Activated CD4-positive, alpha-beta T cell treated with anti-CD3 and anti-CD28 coated beads, Interleukin-2, Interleukin-4, amounts not matched to agents 100 ng/mL and 50 ng/mL, durations not matched to agents 16 hours and 8 hours (primary cell): ENCODE results near the gene PPIG.
A peak's percentile ranks its signal among the peaks of the same experiment; 100 is the strongest.
"Not testable (repeated sequence)": the region's sequence is repeated elsewhere in the genome, so short reads cannot be mapped to it uniquely, and the experiment has no call there.

Source experiments
- DNase-seq: peaks from one replicate; pipeline ENCODE4 v3.0.0-alpha.2; 2020; ENCODE audit warnings: low spot score

Gene PPIG

DNA sequence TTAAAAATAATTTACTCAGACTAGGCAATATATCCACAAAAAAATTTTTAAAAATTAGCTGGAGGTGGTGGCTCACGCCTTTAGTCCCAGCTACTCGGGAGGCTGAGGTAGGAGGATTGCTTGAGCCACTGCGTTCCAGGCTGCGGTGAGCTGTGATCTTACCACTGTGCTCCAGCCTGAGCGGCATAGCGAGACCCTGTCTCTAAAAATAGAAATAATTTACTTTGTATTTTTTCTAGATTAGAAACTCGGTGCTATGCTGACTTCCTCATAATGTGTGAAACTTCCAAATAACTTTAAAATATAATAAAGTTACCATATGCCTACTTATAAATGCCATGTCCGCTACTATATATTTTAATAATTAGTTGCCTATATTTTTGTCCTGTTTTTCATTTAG, 6.7 kb downstream of the PPIG start:
- DNase-seq: no peak

GRCh38 chr2:169596546-169596945, 12.4 kb downstream of the PPIG start:
- not testable (repeated sequence) for DNase-seq

- DNase-seq: no peak
Observed at GRCh38 chr2:169598982-169599381, 14.8 kb downstream of the PPIG start.

- DNase-seq: no peak
Observed at GRCh38 chr2:169599568-169599967, 15.4 kb downstream of the PPIG start.

DNA sequence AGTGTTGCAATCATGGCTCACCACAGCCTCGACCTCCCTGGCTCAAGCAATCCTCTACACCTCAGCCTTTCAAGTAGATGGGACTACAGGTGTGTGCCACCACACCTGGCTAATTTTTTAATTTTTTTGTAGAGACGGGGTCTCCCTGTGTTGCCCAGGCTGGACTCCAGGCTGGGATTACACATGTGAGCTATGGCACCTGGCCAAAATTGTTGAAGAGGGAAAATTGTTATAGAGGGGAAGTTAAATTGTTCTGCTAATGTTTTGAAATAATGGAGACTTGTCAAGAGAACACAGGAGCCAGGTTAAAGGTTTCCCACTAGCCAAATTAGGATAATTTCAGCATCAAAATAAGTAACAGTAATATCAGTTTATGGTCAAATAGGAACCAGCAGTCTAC, 25.1 kb downstream of the PPIG start:
- DNase-seq: no peak

GRCh38 chr2:169613876-169614275, 29.7 kb downstream of the PPIG start:
- no peak for DNase-seq

- not testable (repeated sequence) for DNase-seq
Observed at GRCh38 chr2:169615982-169616381, 31.8 kb downstream of the PPIG start.

GRCh38 chr2:169619946-169620345, 35.8 kb downstream of the PPIG start:
- no peak for DNase-seq

- DNase-seq: no peak
Observed at GRCh38 chr2:169620509-169620908, 36.4 kb downstream of the PPIG start.

DNA sequence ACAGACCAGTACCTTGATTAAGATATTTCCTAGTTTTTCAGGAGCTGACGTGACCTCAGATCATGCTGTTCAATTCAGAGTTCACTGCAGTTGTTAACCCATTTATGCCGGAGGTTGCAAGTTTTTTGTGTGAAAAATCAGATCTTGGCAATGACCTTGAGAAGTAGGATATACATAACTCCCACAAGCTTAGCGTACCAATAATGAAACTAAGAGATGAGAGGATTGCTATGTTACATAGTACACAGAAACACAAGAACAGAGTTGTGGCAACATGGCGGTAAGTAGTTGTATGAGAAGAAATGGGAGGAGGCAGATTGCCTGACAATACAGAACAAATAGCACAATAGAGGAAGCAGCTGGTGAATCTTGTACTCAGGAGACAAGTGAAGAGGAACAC, 39.1 kb downstream of the PPIG start:
- DNase-seq: peak; percentile 32

DNA sequence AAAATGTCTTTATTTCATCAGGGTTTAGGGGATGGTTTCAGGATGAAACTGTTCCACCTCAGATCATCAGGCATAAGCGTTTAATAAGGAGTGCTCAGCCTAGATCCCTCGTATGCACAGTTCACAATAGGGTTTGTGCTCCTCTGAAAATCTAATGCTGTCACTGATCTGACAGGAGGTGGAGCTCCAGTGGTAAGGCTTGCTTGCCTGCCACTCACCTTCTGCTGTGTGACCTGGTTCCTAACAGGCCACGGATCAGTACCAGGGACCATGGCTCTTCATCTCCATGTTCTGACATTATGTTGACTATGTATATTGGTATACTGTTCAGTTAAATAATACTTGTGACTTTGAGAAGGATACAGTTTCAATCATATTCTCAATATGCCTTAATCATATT, 41.6 kb downstream of the PPIG start:
- DNase-seq: no peak

DNA sequence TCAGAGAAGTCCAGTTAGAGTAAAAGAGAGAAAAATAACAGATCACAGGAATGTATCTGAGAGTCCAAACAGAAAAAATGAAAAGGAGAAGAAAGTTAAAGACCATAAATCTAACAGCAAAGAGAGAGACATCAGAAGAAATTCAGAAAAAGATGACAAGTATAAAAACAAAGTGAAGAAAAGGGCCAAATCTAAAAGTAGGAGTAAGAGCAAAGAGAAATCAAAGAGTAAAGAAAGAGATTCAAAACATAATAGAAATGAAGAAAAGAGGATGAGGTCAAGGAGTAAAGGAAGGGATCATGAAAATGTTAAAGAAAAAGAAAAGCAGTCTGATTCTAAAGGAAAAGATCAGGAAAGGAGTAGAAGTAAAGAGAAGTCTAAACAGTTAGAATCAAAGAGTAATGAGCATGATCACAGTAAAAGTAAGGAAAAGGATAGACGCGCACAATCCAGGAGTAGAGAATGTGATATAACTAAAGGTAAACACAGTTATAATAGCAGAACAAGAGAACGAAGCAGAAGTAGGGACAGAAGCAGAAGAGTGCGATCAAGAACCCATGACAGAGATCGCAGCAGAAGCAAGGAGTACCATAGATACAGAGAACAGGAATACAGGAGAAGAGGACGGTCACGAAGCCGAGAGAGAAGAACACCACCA, 52.4 kb downstream of the PPIG start:
- DNase-seq: no peak

DNA sequence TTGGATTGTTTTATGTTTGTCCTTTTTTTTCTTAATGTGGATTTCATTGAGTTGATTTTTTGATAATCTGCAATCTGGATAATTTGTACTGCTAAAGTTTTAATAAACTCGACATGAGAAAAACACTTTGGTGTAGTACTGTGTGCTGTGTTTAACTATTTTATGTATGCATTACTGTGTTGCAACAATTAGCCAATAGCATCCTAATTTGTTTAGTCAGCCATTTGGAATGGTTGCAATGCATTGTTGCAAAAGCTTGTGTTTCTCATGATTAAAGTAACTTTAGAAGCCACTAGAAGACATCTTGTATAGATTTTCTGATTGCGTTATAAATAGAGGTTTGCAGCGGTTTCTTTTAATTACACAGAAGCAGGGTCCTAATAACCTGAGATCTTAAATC, 53.5 kb downstream of the PPIG start:
- DNase-seq: no peak

DNA sequence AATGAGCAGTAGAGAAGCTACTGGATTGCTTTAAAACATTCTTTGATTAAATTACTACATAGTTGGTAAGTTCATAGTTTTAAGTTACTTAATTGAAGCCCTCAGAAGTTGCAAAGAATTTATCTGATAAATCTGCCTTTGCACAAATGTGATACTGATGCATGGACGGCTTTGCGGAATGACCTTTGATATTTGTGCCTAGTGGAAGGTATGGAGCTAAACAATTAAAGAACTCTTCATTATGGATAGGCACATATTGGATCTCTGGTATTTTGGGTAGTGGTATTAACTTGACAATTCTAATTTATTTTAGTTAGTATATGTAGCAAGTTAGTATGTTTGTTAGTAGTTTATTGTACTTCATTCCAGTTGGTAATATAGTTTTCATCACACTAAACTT, 56.0 kb downstream of the PPIG start:
- no peak for DNase-seq

DNA sequence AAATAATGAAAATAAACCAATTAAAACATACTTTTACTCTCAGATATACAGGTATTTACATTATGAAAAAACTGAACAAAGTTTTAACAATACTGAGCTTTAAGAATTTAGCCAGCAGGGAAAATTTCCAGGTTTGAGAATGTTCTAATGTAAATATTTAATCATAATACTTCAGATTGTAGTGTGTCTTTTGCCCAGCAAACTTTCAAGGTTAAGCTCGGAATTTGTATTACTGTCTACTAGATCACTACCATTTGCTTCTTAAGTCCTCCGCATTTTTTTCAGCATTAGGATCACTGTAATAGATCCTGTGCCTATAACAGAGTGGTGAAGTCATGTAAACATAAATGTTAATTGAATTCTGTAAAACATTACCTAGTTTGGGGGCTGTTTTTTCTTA, 57.3 kb downstream of the PPIG start:
- DNase-seq: no peak

- DNase-seq: no peak
Observed at GRCh38 chr2:169644173-169644572, 60.0 kb downstream of the PPIG start.

DNA sequence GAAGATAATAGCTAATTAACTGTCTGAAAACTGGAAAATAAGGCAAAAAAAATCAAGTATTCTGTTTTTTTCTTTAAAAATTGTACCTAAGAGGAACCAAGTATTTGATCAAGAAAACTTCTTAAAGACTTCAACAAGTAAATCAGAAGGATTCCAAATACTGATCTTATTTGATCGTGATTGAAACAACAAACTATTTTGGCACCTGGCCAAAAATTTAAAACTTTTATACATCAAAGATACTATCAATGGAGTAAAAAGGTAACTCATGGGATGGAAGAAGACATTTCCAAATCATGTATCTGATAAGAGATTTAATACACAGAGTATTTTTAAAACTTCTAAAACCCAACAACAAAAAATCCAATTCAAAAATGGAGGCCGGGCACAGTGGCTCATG, 63.3 kb downstream of the PPIG start:
- no peak for DNase-seq

DNA sequence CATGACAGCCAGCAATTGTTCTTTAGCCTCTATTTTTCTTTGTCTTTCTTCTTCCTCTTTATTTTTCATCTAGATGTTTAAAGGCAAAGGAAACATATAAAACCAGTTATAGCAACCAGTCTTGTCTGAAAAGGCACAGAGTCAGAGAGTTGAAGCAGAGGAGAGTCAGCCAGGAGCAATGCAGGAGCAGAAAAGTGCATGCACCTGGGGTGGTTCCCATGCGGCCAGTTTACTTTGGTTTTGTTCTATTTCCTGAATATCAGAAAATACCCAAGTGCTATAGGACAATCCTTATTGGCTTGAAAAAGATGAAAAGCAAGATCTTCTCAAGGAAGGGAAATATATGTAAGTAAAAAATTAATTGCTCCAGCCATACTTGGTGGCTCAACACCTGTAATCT, 65.1 kb downstream of the PPIG start:
- no peak for DNase-seq

DNA sequence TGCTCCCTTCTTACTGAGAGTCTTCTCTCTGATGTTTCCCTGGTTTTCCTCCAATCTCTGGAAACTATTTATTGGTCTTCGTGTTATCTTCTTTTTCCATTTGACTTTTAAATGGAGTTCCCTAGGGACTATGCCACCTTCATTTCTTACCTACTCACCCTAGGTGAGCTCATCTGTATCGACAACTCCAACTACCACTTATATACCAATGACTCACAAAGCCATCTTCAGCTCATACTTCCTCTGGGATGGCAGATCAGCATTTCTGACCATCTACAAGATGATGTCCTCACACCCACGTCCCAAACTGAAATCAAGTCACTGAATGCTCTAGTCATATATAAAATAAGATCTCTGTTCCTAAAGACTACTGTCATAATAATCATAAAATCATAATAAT, 69.5 kb downstream of the PPIG start:
- no peak for DNase-seq

- DNase-seq: no peak
Observed at GRCh38 chr2:169656164-169656563, 72.0 kb downstream of the PPIG start.

- DNase-seq: no peak
Observed at GRCh38 chr2:169658877-169659276, 74.7 kb downstream of the PPIG start.

DNA sequence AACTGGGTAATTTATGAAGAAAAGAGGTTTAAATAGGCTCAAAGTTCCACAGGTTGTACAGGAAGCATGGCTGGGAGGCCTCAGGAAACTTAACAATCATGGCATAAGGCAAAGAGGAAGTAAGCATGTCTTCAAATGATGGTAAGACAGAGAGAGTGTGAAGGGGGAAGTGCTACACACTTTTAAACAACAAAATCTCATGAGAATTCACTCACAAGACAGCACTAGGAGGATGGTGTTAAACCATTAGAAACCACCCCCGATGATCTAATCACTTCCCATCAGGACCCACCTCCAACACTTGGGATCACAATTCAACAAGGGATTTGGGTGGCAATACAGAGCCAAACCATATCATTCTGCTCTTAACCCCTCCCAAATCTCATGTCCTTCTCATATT, 75.2 kb downstream of the PPIG start:
- no peak for DNase-seq

DNA sequence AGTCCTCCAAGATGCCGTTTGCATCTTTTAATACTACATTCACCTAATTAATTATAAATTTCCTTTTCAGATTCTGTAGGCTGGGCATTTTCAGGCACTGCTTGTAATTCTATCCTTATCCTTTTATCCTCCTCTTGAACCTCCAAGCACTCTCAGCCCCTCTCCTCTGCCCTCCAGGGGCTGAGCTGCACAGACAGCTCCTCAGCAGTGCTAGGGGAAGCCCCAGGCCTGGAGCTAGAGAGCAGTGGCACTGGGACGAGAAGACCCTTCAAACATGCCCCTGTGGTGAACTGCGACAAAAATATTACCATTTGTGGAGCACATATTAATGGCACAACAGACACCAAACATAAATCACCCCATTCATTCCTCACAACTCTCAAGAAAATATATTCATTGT, 77.1 kb downstream of the PPIG start:
- no peak for DNase-seq

- DNase-seq: no peak
Observed at GRCh38 chr2:169662744-169663143, 78.6 kb downstream of the PPIG start.

DNA sequence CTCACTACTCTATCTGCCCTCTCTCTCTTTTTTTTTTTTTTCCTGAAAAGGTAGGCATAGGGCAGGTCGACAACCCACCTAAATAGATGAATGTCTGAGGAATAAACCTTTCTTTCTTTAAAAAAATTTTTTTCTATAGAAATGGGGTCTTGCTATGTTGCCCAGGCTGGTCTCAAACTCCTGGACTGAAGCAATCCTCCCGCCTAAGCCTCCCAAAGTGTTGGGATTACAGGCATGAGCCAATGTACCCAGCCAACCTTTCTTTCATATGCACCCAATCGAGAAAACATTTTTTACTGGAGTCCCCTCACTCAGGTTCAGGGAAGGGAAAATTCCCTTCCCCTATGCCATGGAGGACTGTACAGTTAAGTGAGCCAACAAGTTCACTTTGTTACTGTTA, 79.1 kb downstream of the PPIG start:
- no peak for DNase-seq
